GM10248 (cell line): Measurements from ENCODE around the gene ENGASE.

Experiments used
- CTCF ChIA-PET: fragments of 300-600 bp; sonication (Branson Sonifier 250); formaldehyde crosslinking; extraction: SDS; loops from one replicate; lab custom pipeline; 2021; ENCODE audit warnings: antibody characterized with exemption; lab: Yijun Ruan, JAX
- POLR2A ChIA-PET: fragments of 350-650 bp; sonication (Branson Sonifier 250); formaldehyde crosslinking; extraction: SDS; loops from one replicate; lab custom pipeline; 2020; ENCODE audit warnings: antibody characterized with exemption; lab: Yijun Ruan, JAX
- DNase-seq: peaks from one replicate; pipeline ENCODE4 v3.0.0; 2012; ENCODE audit errors: extremely low spot score
- CTCF ChIP-seq: IDR thresholded peaks from 2 replicates; pipeline ENCODE4 v1.5.1; 2012; ENCODE audit warnings: mild to moderate bottlenecking, low read depth; ENCODE audit errors: extremely low read depth, missing control alignments, control extremely low read depth

Gene ENGASE

DNA sequence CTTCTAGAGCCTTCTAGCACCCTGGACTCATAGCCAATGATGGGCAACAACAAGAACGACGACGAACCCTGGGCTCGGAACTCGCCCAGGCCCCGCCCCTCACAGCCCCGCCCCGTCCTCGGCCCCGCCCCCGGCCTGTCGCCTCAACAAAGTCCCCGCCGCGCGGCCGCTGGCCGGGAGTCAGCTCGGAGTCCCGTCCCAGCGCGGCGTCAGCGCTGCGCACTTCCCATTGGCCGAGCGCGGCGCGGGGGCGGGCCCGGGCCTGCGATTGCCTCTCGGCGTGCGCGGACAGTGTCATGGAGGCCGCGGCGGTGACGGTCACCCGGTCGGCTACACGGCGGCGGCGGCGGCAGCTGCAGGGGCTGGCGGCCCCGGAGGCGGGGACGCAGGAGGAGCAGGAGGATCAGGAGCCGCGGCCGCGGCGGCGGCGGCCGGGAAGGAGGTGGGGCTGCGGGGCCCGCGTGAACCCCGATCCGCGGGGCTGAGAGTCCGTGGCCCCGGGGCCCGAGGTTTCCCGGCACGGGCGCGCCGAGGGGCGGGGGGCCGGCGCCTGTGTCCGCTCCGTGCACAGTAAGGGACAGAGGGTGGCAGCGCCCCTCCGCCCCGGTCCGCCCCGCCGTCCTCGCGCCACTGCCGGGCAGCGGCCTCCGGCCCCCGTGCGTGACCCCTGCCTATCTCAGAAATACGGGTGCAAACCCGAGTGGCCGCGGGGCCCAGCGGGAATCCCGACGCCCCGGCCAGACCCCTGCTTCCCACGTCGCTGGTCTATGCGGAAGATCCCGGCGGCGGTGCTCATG is at the start of gene ENGASE:
TSS of gene ENGASE (plus strand) at position 176 of the 797 bp plus-strand sequence. CDS start at position 297, 121 bp downstream.
- DNase-seq, result peak; percentile 99
- CTCF ChIA-PET, result interaction anchor here (0.8 to 2.9 kb wide), 8 partner anchors 8 to 319 kb away, joined by 3 to 15 read pairs (median 8); no protein-coding TSS in a partner anchor
- POLR2A ChIA-PET, result interaction anchor here (0.8 to 1.0 kb wide), 3 partner anchors 11 to 314 kb away, joined by 3 to 5 read pairs (median 4); partner anchors contain the start of gene CANT1
- no peak for TF ChIP-seq CTCF

GRCh38 chr17:79024901-79025737 is 49.5 kb upstream of the ENGASE start:
- CTCF ChIA-PET, result interaction anchor here (0.9 to 1.7 kb wide), 3 partner anchors 21 to 33 kb away, joined by 3 to 7 read pairs (median 3); no protein-coding TSS in a partner anchor
- POLR2A ChIA-PET, result no interaction called here

DNA sequence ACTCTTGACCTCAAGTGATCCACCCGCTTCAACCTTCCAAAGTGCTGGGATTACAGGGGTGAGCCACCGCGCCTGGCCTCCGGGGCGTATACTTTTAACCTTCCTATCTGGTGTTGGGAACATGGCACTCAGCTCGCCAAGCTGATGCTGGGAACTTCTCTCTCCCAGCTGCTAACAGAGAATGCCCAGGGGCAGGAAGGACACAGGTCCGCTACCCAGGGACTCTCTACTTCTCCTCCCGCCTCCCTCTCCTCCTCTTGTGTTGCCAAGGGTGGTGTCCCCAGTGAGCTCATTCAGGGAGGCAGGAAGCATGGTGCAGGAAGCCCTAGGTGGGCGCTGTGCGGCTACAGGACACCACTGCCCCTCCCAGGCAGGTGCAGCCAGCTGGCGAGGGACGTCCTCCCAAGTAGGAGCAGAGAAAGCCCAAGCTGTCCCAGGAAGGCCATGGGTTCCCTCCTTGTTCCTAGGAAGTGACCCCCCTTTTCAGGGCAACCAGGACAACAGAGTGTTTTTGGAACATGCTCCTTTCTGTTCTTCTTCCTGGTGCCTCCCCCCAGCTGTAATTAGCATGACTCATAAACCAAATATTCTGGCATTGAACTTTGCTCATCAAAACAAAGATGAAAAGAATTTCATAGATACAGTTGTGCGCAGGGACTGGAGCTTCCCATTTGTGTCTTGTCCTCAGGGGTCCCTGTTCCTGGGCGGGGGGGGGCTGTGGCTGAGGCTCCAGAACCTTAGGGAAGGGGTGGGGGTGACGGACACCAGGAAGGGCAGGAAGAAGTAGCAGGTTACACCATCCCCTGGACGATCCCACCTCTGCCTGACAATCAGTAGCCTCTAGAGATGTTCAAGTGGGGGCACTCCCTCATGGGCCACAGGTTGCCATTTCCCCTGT is 48.0 kb upstream of the ENGASE start:
- no peak for DNase-seq
- CTCF ChIA-PET, result interaction anchor here (1.7 kb wide), 1 partner anchor 19 kb away, joined by 7 read pairs; no protein-coding TSS in a partner anchor
- POLR2A ChIA-PET, result interaction anchor here (0.7 kb wide), 1 partner anchor 849 kb away, joined by 4 read pairs; no protein-coding TSS in a partner anchor
- TF ChIP-seq CTCF, result no peak

More at GRCh38 chr17:79024901-79025737, 49.5 kb upstream of the ENGASE start:
- DNase-seq, result no peak
- TF ChIP-seq CTCF, result no peak

DNA sequence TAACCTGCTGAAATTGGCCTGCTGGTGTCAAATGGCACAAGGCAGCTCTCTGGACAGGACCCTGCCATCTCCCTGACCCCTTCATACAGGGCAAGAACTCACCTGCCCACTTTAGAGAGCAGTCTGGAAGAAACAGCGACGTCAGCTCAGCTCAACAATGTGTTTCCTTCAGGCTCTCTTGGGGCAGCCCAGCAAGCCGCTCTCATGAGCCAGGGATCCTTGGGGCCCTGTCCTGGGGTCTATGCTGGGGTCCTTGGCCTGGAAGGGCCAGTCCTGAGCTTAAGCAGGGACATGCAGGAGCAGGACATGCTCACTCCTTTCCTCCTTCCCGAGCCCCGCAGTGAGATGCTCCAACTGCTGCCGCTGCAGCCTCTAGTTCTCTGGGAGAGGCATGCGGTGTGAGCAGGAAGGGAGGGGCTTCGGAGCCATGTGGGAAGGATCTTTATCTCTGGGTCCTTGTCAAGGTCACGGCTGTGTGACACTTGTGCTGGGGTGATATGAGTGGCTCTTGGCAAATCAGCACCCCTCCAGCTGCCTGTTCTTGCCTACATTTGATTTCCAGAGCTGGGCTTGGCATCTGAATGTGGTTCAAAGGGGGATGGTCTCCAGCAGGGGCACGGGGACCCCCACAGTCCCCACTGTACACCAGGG is 47.2 kb upstream of the ENGASE start:
- ChIA-PET CTCF (no interaction called here), POLR2A (no interaction called here)
- no peak for TF ChIP-seq CTCF
- DNase-seq, result no peak

- ChIA-PET POLR2A (no interaction called here), CTCF (interaction anchor here (0.9 kb wide), 1 partner anchor 12 kb away, joined by 3 read pairs; no protein-coding TSS in a partner anchor)
- no peak for DNase-seq
Measured at GRCh38 chr17:79027925-79028491, 46.6 kb upstream of the ENGASE start.

More at GRCh38 chr17:79027925-79028491, 46.6 kb upstream of the ENGASE start:
- no peak for TF ChIP-seq CTCF
